HT-29 (cell line): ENCODE results near the gene CASP14. TPM values are rescaled to one million over a fixed set of nuclear protein-coding genes. Genes with fewer than 3 reads are reported as not detected.
"Not testable (repeated sequence)": the region's sequence is repeated elsewhere in the genome, so short reads cannot be mapped to it uniquely, and the experiment has no call there.

Experiments used
- DNase-seq: peaks from one replicate; pipeline ENCODE4 v3.0.0-alpha.2; 2015; ENCODE audit warnings: low spot score
- total RNA-seq: library from RNA; depleted of rRNA; stranded (reverse); fragments of >200 nt; shearing (Covaris generic); gene quantifications from 2 replicates; pipeline ENCODE4 v1.2.3, GENCODE V29; 2014; rRNA removed

The CASP14 gene, protein sequence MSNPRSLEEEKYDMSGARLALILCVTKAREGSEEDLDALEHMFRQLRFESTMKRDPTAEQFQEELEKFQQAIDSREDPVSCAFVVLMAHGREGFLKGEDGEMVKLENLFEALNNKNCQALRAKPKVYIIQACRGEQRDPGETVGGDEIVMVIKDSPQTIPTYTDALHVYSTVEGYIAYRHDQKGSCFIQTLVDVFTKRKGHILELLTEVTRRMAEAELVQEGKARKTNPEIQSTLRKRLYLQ
- not detected in 2 replicates for total RNA-seq

DNA sequence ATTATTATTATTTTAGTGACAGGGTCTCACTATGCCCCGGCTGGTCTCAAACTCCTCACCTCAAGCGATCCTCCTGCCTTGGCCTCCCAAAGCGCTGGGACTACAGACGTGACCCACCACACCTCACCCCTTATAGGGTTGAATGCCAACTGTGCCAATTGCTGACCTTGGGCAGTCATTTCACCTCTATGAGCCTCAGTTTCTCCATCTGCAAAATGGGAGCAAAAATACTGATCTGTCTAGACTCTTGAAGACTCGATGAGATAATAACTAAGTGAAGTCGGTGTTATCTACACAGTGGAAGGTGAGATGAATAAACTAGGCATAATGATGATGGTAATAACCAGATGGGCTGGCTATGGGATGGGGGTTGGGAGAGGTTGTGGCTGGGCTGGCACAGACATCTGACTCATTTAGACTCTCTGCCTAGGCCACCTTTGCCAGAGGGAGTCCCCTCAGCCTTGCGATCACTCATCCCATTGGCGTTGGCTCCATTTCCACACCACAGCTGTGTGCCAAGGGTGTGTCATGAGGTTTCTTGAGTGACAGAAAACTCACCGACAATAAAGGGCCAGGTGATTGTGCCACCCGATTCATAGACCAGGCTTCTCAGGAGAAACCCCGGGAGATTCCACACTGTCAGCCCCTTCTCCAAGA, at the start of gene CASP14:
CASP14 (plus strand) TSS at position 596 of the 657 bp plus-strand sequence. CDS start 2,772 bp downstream, outside the sequence.
- no peak for DNase-seq

DNA sequence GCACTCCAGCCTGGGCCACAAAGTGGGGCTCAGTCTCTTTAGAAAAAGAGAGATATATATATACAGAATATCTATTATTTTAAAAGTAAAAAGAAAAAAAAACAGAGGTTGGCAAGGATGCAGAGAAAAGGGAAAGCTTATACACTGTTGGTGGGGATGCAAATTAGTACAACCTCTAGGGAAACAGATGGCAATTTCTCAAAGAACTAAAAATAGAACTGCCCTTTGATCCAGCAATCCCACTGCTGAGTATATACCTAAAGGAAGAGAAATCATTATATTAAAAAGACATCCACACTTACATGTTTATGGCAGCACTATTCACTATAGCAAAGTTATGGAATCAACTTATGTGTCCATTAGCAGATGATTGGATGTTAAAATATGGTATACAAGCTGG, 41.0 kb upstream of the CASP14 start:
- no peak for DNase-seq

DNA sequence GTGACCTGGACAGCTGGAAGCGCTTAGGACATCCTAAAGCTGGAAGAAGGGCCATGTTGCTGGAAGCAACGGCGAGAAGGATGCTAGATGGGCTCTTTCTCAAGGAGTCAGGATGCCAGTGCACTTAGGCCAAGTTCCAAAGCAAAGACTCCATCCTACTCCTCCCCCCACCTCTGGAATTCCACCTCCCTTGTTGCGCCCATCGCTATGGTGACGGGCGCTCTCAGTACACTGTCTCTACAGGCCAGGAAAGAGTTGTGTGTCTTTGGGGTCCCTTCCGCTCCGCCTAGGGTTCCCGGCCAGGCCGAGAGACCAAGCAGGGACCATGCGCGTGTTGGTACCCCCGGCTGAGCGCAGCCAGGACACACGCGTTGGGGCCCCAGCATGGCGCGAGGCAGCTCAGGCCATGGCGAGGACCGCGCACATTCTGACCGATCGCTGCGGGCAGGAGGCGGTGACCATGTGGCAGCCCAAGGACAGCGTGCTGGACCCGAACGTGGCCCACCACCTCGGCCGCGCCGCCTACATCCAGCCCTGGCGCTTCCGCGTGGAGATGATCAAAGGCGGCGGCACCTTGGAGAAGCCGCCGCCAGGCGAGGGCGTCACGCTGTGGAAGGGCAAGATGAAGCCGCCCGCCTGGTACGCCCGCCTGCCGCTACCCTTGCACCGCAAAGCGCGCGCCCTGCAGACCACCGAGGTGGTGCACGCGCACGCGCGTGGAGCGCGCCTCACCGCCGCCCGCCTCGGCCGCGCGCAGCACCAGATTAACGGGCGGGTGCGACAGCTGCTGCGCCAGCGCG, 38.6 kb upstream of the CASP14 start:
- DNase-seq: no peak

DNA sequence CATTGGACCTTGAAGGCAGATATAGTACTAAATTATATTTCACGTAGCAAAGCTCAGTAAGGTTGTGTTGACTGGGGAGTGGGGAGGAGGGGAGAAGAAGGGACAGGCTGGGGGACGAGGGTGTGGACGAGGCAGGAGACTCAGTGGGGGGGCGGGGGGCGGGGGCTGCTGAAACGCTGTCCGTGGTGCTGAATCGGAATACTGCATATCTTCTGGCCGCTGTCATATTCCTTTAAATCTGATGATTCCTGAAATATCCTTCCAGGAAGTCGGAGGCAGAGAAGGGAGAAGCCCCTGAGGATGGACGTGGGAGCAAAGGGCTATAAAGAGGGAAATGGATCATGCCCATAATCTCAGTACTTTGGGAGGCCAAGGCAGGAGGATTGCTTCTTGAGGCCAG, 34.7 kb upstream of the CASP14 start:
- DNase-seq: no peak

DNA sequence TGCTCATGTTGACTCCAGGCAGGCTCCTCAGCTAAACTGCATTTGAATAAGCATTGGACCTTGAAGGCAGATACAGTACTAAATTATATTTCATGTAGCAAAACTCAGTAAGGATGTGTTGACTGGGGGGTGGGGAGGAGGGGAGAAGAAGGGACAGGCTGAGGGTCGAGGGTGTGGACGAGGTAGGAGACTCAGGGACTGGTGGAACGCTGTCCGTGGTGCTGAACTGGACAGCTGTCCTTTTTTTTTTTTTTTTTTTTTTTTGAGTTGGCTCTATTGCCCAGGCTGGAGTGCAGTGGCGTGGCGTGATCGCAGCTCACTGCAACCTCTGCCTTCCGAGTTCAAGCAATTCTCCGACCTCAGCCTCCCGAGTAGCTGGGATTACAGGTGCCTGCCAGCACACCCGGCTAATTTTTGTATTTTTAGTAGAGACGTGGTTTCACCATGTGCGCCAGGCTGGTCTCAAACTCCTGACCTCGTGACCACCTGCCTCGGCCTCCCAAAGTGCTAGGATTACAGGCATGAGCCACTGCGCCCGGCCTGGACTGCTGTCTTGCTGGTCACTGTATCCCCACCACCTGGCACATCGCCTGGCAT, 33.2 kb upstream of the CASP14 start:
- DNase-seq: peak; percentile 8

DNA sequence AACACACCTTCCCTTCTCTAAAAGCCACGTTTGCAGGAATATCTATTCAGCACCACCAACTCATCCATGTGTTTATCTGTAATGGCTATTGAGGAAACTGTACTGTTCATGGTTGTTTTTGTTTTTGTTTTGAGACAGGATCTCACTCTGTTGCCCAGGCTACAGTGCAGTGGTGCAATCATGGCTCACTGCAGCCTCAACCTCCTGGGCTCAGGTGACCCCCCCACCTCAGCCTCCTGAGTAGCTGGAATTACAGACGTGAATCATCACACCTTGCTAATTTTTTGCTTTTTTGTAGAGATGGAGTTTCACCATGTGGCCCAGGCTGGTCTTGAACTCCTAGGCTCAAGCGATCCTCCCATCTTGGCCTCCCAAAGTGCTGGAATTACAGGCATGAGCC, 30.4 kb upstream of the CASP14 start:
- not testable (repeated sequence) for DNase-seq

DNA sequence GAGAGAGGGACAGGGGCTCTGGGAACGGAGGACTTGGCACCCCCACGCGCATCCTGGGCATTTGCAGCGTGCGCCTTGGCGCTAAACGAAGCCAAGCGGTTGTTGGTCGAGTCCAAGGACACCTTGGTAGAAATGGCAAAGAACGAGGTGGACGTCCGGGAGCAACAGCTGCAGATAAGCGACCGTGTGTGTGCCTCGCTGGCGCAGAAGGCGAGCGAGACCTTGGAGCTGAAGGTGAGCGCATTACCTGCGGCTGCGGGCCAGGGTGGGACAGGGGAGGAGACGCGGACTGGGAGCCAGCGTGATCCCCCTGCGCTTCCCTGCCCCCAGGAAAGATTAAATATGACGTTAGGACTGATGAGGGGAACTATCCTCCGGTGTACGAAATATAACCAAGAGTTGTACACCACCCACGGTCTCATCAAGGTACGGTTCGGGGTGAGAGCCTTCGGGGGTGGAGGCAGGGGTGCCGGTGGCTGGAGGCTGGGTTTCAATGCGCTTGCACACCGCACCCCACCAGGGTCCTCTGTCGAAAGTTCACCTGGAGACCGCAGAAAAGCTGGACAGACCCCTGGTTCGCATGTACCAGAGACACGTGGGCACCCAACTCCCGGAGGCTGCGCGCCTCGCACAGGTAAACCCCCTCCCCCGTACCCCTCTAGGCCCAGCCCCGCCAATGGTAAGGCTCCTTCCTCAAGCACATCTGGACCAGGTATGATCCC, 27.8 kb upstream of the CASP14 start:
- no peak for DNase-seq

DNA sequence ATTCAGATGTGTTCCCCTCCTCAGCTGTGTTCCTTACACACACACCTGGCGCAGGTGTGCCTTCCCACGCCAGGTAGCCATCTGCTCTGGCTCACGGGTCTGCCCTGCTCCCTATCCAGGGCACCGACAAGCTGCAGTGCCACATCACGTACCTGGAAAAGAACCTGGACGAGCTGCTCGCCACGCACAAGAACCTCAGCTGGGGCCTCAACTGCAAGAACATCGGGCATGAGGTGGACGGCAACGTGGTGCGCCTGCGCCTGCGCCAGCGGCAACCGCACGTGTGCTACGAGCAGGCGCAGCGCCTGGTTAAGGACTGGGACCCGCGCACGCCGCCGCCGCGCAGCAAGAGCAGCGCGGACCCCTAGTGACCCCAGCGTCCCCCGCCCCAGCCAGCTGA, 26.5 kb upstream of the CASP14 start:
- DNase-seq: no peak

DNA sequence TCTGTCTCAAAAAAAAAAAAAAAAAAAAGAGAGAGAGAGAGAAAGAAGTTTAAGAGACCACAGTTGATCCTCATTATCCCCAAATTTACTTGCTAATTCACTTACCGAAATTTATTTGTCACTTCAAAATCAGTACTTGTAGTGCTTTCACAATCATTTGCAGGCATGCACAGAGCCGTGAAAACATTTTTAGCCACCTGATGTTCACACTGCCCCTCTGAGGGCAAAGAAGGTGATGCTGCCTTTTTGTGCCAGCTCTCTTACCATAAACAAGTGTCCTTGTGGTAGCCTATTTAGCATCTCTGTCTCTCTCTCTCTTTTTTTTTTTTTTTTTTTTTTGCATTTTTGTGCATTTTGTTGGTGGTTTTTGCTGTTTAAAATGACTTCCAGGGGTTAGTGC, 24.1 kb upstream of the CASP14 start:
- no peak for DNase-seq

DNA sequence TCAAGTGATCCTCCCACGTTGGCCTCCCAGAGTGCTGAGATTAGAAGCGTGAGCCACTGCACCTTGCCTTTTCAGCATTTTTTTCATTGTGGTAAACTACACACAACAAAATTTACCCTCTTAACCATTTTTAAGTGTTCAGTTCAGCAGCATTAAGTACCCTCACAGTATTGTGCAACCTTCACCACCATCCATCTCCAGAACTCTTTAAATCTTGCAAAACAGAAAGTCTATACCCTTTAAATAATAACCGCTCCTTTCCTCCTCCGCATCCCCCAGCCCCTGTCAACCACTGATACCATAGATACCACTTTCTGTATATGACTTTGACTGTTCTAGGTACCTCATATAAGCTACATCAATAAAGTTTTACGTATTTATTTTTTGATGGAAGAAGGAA, 20.8 kb upstream of the CASP14 start:
- no peak for DNase-seq

DNA sequence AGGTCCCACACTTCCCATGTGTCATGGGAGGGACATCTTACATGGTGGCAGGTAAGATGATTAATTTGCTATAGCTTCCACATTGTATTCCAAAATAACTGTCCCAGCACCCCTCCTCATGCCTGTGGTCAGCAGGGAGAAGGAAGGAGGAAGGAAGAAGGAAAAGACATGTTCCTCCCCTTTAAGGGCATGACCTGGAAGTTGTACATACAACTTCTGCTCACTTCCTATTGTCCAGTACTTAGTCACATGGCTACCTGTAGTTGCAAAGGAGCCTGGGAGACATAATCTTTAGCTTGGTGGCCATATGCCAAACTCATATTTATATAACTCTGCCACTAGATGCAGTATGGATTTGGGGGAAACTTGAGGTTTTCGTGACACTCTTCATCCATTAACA, 17.6 kb upstream of the CASP14 start:
- no peak for DNase-seq

DNA sequence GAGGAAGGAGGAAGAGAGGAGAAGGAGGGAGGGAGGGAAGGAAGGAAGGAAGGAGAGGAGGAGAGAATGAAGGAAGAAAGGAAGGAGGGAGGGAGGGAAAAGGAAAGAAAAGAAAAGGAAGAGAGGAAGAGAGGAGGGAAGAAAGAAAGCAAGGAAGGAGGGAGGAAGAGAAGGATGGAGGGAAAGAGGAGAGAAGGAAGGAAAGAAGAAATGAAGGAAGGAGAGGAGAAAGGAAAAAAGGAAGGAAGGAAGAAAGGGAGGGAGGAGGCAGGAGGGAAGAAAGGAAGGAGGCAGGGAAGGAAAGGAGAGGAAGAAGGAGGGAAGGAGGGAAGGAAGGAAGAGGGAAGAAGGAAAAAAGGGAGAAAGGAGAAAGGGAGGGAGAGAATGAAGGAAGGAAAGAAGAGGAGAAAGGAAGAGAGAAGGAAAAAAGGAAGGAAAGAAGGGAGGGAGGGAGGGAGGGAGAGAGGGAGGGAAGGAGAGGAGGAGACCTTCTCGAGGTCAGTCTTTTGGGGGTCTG, 13.4 kb upstream of the CASP14 start:
- no peak for DNase-seq

DNA sequence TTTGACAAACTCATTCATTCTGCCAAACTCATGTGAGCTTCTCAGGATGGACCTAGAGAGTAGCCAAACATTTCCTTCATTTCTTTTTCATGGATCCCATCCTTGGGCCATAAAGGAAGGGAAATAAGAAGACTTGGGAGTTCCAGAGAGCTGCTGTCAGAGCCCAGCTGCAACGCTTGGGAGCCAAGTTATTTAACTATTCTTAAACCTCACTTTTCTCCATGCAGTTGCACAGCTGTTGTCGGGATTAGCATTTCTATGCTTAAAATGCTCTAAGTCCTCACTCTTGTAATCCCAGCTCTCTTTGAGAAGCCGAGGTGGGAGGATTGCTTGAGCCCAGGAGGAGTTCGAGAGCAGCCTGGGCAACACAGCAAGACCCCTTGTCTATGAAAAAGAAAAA, 11.7 kb upstream of the CASP14 start:
- no peak for DNase-seq

DNA sequence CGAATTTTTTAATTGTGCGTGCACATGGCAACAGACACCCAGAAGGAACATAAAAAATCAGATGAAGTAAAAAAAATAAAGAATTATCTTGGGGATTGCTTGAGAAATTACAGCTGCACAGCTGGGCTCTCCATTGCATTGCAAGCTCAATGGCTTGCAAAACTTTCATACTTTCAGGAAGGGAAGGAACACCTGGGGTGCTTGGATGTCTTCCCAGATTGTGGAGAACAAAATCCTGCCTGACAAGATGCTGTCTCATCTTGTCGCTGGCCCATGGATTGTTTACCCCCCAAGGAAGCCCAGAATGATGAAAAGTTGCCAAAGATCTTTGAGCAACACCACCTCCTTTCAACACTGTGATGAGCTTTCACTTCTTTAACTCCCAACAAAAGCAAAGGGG, 11.0 kb upstream of the CASP14 start:
- no peak for DNase-seq

DNA sequence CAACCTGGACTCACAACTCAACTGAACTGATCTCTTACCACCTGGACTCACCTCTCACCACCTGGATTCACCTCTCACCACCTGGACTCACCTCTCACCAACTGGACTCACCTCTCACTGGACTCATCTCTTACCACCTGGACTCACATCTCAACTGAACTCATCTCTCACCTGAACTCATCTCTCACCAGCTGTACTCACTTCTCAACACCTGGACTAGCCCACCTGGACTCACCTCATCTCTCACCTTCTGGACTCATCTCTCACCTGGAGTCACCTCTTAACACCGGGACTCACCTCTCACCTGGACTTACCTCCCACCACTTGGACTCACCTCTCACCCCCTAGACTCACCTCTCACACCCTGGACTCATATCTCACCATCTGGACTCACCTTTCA, 7.3 kb upstream of the CASP14 start:
- DNase-seq: no peak

DNA sequence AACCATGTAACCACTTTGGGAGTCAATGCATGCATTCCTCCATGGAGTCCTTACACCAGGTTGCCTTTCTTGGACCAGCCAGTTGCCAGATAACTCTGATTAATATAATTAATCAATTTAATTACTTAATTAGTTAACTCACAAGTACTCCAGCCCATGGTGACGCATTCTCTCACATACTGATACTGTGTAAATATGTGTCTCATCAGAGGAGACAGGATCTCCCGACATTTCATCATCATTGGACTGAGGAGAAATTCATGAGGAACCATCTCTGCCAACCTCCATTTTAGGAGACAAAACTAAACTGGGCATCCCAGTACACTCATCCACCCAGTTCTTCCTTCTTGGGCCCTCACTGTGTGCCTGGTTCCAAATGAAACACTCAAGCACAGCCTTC, 6.5 kb upstream of the CASP14 start:
- no peak for DNase-seq

DNA sequence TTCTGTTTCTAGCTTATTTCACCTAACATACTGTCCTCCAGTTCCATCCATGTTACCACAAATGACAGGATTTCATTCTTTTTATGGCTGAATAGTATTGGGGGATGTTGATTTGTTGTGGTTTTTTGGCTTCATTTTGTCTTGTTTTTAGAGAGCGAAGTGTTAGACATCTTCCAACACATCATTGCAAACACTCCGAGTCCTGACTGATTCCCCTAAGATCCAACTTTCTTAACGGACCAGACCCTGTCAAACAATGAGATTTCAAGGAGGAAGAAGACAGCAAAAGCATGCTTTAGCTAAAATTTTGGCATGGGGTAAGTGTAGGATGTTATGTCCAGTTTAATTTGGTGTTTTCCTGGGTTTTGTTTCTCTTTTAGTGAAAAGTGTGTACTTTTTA, 3.8 kb upstream of the CASP14 start:
- no peak for DNase-seq

DNA sequence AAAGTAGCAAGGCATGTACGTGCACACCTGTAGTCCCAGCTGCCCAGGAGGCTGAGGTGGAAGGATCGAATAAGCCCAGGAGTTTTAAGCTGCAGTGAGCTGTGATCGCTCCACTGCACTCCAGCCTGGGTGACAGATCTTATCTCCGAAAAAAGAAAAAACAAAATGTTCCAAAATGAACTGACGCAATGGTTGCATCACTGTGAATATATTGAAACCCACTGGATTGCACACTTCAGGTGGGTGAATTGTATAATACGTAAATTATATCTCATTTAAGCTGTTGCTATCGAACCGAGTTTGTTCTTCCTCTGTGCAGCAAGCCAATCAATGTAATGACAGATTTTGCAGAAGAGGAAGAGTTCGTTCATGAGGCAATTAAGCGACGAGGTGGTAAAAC, 1.6 kb upstream of the CASP14 start:
- DNase-seq: no peak

DNA sequence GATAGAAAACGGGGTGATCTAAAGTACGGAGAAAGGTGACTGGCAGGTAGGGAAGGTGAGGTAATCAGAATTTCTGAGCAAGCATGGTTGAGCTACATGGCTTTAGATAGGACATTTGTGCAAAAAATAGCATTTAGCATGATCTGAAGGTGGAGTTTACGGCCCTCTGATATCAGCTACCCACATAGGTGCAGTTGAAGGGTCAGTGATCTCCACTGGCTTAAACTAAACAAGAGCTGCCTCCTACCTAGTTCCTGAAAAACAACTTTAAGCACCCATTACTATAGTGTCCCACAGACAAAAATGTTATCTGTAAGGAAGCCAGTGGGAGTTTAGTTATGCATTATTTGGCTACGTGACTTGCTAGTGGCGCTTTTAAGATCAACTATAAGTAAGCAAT, 1.2 kb upstream of the CASP14 start:
- no peak for DNase-seq

DNA sequence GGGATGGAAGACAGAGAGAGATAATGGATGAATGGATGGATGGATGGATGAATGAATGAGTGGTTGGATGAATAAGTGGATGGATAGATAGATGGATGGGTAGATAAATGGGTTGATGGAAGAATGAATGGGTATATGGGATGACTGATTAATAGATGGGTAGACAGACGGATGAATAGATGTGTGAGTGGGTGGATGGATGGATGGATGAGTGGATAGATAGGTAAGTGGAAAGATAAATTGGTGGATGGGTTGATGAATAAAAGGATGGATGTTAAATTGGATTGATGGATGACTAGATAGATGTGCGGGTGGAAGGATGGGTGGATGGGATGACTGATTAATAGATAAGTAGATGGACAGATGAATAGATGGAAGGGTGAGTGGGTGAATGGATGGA, 1.4 kb downstream of the CASP14 start:
- DNase-seq: no peak

DNA sequence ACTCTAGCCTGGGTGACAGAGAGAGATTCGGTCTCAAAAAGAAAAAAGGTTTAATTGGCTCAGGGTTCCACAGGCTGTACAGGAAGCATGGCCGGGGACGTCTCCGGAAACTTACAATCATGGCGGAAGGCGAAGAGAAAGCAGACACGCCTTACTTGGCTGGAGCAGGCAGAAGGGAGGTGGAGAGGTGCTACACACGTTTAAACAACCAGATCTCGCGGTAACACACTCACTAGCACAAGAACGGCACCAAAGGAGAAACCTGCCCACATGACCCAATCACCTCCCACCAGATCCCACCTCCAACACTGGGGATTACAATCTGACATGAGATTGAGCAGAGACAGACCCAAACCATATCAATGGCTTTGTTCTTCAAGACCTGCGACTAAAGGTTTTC, 12.8 kb downstream of the CASP14 start:
- DNase-seq: no peak
